Prostate gland (tissue), 2 donors: ENCODE data around the gene BRINP2.

Experiments used
- POLR2A ChIP-seq: fragments of 450-650 bp; IDR thresholded peaks from one replicate; pipeline ENCODE4 v1.6.1; 2016; ENCODE audit warnings: antibody characterized with exemption, mild to moderate bottlenecking
- TF ChIP-seq, protein P1 (sequence below), 4 experiments: fragments of 200-600 bp in 2 of 4; fragments of 450-650 bp in 2 of 4; sonication (generic) in 2 of 4; IDR thresholded peaks; 1 replicate in 3 of 4; 2 replicates in 1 of 4; pipeline ENCODE4 v1.5.1; 2016 to 2019; ENCODE audit warnings: antibody characterized with exemption in 4 of 4, mild to moderate bottlenecking in 2 of 4, moderate library complexity in 2 of 4

DNA sequence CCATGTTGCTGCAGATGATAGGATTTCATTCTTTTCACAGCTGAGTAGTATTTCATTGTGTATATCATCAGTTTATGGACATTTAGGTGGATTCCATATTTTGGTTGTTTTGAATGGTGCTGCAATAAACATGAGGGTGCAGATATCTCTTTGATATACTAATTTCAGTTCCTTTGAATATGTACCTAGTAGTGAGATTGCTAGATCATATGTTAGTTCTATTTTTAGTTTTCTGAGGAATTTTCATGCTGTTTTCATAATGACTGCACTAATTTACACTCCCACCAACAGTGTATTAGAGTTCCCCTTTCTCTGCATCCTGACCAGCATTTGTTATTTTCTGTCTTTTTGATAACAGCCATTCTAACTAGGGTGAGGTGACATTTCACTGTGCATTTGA lies 82.1 kb downstream of the BRINP2 start:
- TF ChIP-seq, protein P1, sequence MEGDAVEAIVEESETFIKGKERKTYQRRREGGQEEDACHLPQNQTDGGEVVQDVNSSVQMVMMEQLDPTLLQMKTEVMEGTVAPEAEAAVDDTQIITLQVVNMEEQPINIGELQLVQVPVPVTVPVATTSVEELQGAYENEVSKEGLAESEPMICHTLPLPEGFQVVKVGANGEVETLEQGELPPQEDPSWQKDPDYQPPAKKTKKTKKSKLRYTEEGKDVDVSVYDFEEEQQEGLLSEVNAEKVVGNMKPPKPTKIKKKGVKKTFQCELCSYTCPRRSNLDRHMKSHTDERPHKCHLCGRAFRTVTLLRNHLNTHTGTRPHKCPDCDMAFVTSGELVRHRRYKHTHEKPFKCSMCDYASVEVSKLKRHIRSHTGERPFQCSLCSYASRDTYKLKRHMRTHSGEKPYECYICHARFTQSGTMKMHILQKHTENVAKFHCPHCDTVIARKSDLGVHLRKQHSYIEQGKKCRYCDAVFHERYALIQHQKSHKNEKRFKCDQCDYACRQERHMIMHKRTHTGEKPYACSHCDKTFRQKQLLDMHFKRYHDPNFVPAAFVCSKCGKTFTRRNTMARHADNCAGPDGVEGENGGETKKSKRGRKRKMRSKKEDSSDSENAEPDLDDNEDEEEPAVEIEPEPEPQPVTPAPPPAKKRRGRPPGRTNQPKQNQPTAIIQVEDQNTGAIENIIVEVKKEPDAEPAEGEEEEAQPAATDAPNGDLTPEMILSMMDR (IDR thresholded peaks at IDR 0.05), result no peak
- no peak for TF ChIP-seq POLR2A
